Activated effector memory CD4-positive, alpha-beta T cell treated with anti-CD3 and anti-CD28 coated beads, Interleukin-2, amount 50 U/mL, for 16 hours (primary cell): Measurements from ENCODE around the gene L2HGDH.
A peak's percentile ranks its signal among the peaks of the same experiment; 100 is the strongest.
"Not testable (repeated sequence)": the region's sequence is repeated elsewhere in the genome, so short reads cannot be mapped to it uniquely, and the experiment has no call there.

Source experiments
- DNase-seq: peaks from one replicate; pipeline ENCODE4 v3.0.0-alpha.2; 2020

L2HGDH gene

DNA sequence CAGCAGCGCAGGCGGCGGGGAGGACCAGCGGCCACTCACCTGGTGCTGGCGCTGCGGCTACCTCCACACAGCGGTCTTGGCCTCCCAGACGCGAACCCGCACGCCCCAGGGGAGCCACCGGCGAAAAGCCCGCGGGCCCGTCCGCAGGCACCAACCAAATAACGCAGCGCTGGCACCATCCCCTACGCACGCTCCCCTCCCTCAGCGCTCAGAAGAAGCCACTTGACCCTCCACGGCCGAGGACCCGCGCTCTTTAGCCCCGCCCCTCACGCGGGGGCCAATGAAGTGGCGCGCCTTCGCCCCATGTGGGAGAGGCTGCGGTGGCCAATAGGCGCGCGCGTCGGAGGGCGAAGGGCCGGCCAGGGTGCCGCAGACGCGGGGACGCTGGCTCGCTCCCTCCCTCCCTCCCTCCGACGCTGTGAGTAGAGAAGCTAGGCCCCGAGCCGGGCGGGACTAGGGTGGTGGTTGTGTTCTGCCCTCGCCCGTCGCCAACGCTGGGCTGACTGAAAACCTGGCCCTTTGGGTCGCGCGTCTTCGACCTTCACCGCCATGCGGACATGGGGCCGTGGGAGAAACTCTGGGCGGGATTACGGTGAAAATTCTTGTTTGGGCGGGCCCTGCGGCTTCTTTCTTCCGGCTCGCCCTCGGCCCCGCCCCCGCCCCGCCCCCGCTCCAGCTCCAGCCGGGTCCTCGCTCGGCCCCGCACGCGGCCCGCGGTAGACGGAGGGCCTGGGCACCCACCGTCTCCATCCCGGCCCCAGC lies at the start of gene L2HGDH, which contains the start of gene DMAC2L:
L2HGDH (minus strand) TSS at position 258 of the 762 bp plus-strand sequence; CDS start at position 179, 79 bp downstream.
DMAC2L (plus strand) TSS at position 353 of the 762 bp plus-strand sequence. CDS start 9,164 bp downstream, outside the sequence.
- peak; percentile 96 for DNase-seq

DNA sequence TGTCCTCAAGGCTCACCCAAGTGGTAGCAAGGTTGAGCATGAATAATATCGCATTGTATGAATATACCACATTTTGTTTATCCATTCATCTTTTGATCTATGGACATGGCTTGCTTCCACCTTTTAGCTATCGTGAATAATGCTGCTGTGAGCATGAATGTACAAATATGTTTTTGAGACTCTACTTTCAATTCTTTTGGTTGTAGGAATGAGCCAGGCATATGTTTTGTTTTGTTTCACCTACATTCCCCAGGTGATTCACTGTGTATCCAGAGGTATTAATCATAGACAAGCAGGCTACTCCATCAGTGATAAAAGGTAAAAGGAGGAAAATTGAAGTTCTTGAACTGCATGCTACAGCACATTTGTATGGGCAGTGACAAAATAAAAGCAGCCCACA lies 48.8 kb upstream of the L2HGDH start:
- no peak for DNase-seq

DNA sequence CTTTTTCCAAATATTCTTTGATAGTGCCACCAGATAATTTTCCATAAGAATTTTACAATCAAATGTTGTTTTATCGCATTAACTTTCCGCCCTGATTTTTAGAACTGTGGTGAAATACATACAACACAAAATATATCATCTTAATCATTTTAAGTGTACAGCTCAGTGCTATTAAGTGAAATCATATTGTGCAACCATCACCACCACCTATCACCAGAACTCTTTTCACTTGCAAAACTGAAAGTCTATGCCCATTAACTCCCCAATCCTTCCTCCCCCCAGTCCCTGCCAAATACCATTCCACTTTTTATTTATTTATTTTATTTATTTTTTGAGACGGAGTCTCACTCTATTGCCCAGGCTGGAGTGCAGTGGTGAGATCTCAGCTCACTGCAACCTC lies 48.1 kb upstream of the L2HGDH start:
- DNase-seq: no peak

DNA sequence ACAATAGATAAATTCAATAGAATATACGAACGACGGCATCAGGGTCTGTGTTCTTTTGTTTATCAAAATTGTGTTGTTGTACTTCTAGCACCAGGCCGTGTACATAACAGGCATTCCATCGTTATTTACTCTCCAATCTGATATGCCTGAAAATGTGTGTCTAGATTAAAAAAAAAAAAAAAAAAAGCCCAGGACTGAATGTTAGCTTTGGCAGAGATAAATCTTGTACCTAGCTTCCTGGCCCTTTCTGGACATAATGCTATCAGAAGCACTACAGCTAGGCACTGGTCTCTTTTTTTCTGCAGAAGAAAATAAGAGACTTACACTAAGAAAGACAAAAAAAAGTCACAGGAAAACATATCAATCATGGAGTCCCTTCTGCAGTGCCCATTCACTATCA lies 47.6 kb upstream of the L2HGDH start:
- no peak for DNase-seq

DNA sequence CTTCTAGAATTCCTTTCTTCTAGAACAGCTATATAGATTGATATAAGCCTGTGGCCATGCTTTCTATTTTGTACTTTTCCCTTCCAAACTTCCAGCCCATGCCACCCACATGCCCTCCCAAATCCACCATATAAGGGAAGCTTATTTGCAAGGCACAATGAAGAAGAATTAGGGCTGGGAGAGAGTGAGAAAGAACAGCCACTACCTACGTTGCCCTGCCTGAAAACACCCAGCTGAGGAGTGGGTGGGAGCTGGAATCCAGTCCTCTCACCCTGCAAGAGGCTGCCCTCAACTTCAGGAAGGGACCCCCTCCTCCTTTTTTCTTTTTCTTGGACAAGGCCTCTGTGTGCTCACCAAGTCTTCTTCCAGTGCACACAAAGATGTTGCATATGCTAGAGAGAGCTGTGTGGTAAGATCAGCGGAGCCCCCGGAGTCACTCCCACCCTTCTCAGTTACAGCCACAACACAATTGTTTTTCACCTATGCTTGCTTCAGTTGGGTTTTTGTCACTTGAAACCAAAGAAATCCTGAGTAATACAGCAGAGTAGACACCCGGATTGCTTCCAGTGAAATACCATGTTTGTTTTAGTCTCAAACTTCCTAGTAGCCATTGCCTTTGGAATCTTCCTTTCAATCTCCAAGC lies 45.8 kb upstream of the L2HGDH start:
- DNase-seq: no peak

DNA sequence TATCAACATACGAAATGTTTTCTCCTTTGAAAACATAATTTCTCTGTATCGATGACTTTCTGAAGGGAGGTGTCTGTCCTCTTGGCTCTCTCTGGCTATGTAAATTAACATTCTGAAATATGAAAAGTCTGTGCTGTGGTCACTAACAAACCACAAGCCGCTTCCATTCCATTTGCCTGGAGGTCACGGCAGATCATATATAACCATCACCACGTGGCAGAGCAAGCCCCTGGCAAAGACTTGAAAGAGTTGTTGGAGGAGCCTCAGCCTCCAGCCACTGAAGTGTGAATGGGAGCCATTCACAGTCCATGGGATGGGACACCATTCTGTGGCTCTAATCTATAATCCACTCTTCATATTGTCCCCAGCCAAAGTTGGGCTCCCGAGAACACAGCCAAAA lies 45.1 kb upstream of the L2HGDH start:
- no peak for DNase-seq

DNA sequence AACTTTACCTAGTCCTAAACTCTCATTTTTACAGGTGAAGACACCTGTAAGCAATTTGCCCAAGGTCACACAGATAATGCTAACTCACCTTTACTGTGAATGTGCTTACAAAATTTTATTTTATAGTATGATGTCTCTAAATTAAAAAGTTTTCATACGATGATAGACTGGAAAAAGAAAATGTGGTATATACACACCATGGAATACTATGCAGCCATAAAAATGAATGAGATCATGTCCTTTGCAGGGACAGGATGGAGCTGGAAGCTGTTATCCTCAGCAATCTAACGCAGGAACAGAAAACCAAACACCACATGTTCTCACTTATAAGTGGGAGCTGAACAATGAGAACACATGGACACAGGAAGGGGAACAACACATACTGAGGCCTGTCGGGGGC lies 44.3 kb upstream of the L2HGDH start:
- DNase-seq: not testable (repeated sequence)

DNA sequence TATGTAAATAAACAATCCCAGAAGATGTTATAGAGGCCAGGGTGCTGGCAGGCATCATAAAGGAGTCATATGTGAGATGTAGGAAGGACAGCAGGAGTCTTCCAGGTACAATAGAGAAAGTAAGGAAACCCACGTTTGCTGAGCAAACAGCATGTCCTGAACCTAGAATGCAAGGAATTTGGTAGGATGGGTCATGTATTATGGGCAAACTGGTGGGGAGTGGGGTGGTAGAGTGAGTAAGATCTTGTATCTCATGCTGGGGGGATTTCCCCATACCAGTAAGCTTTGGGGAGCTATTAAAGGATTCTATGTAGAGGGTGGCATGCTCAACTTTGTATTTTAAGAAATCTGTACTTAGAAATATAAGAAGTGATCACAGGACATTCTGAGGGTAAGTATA lies 43.7 kb upstream of the L2HGDH start:
- no peak for DNase-seq

DNA sequence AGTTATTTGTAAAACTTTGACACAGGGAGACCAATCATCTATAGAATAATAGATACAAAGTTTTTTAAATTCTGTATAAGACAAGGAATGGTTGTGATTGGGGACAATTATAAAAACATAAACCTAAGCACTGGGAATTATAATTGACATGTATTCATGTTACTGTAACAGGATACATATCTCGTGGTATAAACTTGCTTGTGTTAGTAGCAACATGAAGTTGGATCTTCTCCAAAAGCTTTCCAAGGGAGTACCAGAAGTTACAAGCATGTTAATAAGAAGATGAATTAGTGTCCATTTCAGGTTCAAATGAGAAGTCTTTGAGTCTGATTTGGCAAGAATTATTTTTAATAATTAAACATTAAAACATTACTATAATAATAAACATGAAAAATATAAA lies 42.5 kb upstream of the L2HGDH start:
- DNase-seq: no peak

DNA sequence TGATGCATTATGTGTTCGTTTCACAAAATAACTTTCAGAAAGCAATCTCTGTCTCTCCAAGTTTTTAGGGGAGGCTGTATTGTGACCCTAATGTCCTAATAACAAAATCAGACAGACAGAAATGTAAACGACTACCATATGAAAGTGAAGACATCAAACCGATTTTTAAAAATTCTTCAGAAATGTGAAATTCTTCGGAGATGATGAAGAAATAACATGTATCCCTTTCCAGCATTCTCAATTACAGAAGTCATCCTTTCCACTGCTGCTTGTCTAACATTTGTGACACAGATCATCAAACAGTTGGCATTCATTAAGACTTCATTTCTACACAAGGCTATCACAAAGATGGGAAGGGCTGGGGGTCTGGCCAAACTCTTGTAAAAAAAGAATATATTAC lies 41.1 kb upstream of the L2HGDH start:
- no peak for DNase-seq

DNA sequence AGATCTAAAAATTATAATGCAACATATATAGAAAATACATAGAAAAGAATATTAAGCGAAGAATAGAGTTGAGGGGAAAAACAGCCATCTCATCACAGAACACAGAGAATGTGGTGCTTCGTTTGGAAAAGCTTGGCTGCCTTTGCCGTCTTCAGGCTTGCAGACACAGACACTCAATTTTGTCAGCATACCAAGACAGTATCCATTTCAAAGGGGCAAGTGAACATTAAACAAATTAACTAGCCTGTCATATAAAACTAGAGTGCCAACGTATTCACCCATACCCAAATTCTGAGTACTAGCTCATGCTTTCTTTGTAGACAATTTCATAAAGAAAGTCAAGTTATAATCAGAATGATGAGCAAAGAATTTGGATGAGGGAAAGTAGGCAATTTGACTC lies 40.6 kb upstream of the L2HGDH start:
- no peak for DNase-seq

DNA sequence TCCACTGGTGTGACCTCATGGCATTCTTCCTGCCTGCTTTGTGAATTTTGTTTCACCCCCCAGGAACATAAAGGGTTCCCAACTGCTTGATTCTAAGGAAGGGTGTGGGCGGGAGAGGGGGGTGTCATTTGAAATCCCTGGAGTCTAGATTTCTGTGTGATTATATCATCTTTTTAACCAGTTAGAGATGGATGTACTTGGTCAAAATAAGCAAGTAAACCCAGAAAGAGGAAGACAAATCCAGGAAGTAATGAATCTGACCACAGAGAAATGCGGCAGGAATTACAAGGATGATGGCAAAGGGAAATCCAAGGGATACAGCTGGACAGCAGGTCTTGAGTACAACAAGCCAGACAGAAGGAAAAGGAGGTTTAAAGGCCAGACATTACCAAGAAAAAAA lies 38.9 kb upstream of the L2HGDH start:
- no peak for DNase-seq

DNA sequence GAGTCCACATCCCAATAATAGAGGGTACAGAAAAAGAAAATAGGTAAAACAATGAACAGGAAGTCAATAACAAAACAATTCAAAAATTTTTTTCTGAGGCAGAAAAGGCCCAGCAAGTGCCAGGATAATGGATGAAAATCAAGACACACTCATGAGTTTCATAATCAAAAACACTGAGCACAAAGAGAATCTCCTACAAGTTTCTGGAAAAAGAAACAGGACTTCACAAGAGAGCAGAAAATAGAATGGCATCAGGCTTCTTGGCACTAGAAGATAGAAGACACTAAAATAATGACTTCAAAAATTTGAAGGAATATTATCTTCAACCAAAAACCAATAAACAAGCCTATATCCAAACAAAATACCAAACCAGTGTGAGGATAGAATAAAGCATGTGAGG lies 36.9 kb upstream of the L2HGDH start:
- DNase-seq: no peak

DNA sequence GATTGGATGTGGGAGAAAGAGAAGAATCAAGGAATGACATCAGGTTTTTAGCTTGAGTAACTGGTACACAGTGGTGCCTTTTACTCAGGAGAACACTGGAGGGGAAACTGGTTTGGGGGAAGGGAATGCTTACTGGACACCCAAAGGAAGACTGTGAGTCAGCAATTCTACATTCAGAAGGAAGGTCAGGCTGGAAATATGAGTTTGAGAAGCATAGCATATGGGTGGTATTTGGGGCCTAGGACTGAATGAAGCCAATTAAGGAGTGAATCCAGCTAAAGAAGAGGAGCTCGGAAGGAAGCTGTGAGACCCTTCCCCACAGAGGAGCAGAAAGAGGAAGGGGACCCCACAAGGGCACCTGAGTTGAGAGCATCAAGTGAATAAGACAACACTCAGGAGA lies 35.5 kb upstream of the L2HGDH start:
- DNase-seq: no peak

DNA sequence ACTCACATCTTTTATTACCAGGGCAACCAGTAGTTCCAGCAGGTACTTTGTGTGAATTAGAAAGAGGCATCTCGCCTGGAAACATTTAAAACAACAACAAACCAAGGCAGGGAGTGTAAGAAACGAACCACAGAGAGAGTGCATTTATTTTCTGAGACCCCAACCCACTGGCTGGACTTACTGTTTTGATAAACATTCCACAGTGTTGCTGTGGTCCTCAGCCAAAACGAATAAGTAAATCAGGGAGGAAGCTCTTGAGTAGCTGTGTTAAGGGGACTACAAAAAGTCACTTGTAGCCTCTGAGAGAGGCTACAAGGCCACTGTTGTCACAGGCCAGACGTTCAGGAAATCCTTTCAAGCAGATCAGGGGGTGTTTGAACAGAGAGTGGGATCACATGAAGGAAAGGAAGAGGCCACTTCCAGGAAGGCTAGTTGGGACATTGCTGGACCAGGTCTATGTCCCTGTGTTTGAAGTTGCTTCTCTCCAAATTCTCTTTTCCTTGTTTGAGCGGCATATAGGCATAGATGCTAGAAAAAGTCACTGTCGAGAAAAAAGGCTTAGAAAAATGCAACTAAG lies 33.9 kb upstream of the L2HGDH start:
- DNase-seq: no peak

DNA sequence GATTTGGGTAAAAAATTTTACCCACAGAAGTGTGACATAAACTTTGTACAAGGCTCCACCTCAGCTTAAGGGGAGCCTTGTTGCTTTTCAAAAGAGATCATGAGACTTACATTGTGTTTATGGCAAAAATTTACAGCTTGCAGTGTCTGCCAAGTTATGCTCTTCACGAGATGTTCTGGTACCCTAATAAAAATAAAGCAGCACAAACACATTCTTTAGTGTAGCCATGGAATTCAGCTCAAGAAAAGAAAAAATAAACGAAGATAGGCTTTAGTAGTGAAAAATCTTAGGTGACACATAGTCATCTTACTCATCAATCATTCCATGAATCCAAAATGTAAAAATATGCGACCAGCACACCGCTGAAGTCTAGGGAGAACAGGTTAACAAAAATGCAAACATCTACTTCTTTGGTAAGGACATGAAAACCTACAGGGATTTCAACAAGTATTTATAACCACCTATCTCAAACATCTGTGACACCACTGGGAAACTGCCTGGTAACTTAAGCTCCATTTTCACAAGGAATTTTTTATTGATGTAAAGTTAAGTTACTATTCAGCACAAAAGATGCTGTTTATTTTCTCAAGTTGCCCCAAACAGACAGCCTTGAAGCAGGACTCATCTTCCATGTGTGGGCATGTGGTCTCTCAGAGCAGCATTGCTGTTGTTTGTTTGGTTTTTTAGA lies 33.0 kb upstream of the L2HGDH start:
- DNase-seq: no peak

DNA sequence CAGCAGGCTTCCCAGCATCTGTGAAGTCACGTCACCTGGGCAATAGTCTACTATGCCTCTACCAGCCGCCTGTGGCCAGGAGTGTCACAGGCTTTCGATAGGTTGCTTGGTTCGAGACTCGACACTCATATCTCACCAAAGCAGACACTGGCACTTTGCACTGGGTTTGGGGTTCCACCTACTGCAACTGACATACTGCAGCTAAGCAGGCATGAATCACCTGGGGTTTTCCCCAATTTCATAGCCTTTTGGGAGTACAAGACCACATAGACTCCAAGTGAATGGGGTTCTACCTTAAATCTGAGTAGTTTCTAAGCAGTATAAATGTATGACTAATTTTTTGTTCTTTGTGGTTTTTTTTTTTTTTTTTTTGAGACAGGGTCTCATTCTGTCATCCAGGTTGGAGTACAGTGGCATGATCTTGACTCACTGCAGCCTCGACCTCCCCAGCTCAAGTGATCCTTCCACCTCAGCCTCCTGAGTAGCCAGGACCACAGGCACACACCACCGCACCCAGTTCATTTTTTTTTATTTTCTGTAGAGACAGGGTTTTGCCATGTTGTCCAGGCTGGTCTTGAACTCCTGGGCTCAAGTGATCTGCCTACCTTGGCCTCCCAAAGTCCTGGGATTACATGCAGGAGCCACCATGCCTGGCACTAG lies 32.2 kb upstream of the L2HGDH start:
- DNase-seq: peak; percentile 86

DNA sequence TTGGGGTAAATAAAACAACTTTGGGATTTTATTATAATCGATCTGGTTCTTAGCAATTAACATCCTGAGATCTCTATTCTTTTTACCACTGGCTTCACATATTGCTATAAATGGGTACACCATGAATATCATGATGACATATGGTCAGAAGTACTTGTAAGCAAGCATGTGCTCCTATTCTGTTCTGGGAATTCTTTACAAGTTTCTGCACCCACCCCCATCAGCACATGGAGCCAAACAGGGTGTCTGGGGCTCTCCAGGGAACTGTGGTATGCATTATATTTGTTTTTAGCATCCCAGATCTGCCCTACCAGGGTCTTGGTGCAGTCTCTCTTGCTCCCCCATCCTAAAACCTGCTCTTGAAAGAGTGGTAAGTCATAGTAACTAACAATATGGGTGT lies 31.4 kb upstream of the L2HGDH start:
- DNase-seq: no peak

DNA sequence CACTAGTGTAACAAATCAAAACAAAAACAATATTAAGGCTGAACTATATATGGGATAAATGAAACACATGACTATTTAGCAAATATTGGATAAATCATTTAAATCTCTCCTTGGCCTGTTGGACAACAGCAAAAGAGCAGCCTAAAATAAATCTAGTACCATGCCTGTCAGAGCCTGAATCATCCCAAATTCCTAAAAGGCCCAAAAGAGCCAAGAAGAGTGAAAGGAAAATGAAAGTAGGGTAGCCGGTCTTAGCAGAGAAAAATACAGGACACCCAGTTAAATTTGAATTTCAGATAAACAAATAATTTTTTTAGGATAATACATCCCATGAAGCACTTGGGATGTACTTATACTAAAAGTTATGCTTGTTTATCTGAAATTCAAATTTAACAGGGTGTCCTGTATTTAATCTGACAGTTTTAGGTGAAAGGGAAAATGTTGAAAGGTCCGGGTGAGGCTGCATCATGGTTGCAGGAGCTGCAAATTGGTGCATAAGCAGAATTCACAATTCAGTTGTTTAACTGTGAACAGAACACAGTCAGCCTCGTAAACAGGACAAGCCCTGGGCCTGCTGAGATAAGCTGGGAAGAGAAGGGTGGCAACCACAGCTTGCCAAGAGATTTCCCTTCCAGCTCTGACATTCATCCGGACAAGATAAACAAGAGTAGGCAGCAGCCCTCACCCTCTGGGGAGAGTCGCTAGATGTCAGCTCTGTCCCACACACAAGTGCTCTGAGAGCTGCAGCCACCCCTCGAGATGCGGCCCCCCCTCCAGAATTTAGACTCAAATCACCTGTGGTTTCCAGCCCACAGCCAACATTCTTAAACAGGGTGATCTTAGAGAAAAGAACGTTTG lies 30.4 kb upstream of the L2HGDH start:
- no peak for DNase-seq

DNA sequence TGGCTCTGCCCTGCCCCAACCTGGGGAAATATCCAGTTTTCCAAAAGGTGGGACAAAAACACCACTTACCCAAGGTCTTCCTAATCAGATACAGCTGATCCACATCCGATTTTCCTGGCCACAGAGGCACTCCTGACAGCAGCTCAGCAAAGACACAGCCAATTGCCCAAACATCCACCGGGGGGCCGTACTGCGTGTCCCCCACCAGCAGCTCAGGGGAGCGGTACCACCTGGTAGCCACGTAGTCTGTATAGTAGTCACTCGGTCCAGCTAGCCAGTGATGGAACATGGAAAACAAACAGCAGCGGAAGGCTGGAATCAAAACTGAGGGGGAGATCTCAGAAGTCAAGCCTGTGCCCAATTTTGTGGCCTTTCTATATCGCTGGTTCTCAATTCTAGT lies 28.9 kb upstream of the L2HGDH start:
- no peak for DNase-seq

DNA sequence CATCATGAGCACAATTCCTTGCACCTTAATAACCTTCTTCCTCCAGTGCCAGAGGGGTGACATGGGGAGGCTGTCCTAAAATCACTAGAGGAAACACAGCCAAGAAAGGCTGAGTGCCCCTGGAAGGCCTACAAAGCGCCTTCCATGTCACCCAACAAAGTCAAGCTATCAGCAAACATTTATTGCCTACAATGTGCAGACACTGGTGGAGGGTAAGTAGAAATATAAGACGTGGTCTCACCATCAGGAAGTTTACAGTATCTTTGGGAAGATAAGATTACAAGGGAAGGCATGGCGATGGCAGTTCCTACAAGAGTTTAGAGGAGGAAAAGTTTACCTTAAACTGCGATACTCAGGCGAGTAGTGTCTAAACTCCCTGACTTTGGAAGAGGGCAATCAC lies 28.0 kb upstream of the L2HGDH start:
- DNase-seq: no peak

DNA sequence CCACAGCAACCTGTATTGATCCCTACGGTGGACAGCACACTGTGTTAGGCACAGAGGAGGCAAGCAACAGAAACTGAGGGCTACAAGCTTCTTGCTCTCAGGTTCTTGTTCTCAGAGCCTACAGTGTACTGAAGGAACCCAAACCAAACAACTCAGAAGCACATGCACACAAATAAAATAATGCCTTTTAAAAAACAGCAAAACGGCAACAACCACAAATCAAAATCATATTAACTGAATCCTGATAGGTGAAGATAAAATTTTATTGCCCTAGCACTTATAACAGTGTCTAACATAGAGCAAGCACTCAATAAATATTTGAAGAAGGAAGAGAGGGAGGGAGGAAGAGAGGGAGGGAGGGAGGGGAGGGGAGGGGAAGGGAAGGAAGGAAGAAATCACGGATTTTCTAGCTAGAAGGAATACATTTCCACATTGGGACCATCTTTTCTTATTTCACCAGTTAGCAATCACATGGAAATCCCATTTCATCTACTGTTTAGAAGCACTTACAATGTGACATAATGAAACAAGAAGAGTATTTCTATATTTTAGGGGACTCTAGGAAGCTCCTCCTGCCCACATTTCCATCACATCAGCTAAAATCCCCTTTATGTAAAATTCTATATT lies 27.3 kb upstream of the L2HGDH start:
- no peak for DNase-seq
